Measurements from ENCODE around the gene LAMC1. TPM values are rescaled to one million over a fixed set of nuclear protein-coding genes. Genes with fewer than 3 reads are reported as not detected.

LAMC1 gene
- total and polyA plus RNA-seq, 2 donors (not counting 1 experiment from before 2014, with no cell fraction given) = 11.5 to 34.0 TPM

GRCh38 chr1:183038333-183038866, 15.2 kb downstream of the LAMC1 start:
- peaks cover 56% of the 10 kb centered on the region for H3K79me2 ChIP-seq (ENCODE audit: control insufficient read depth, insufficient read depth, low read length)
- no peak overlapping the region for H3K27ac ChIP-seq (ENCODE audit: low read length in 2 of 2)
- H3K27ac Mint-ChIP-seq = no peak overlapping the region
- no peak overlapping the region for H3K4me3 Mint-ChIP-seq
- peaks cover 13 to 14% of the 10 kb centered on the region in 2 donors for H3K4me1 ChIP-seq (ENCODE audit: control insufficient read depth in 2 of 2, insufficient read depth in 2 of 2, low read length in 2 of 2)
- no peaks in the 10 kb centered on the region for H3K36me3 ChIP-seq (replicated peaks in 1 of 2; ENCODE audit: control extremely low read depth in 1 of 2, control insufficient read depth in 1 of 2, extremely low read depth in 1 of 2, insufficient read depth in 2 of 2, low read length in 1 of 2)
- no peaks in the 10 kb centered on the region for H3K27me3 ChIP-seq (replicated peaks in 1 of 4; ENCODE audit: control extremely low read depth in 1 of 4, control insufficient read depth in 3 of 4, insufficient read depth in 4 of 4, low read length in 3 of 4)
- TF ChIP-seq CTCF (IDR thresholded peaks at IDR 0.05) (no peak), EZH2 (IDR thresholded peaks at IDR 0.05; ENCODE audit: borderline replicate concordance, insufficient read depth, low read depth, low read length, poor library complexity, severe bottlenecking) (no peak)
- H3K4me3 ChIP-seq (ENCODE audit: control extremely low read depth in 1 of 5, extremely low read depth in 1 of 5, insufficient read depth in 1 of 5, low read depth in 2 of 5, low read length in 4 of 5) = no peak overlapping the region
- H3K9ac ChIP-seq (ENCODE audit: low read length) = no peak overlapping the region
- ChIA-PET CTCF (interaction anchor here (0.7 to 1.2 kb wide), 3 partner anchors 8 to 40 kb away, joined by 3 to 4 read pairs (median 3); no protein-coding TSS in a partner anchor), POLR2A (no interaction called here)
- intact Hi-C loops (cut with micrococcal nuclease) = no loop called here
- peaks cover 31% of the 10 kb centered on the region for H3K4me1 Mint-ChIP-seq
- no peak overlapping the region for H3K4me2 ChIP-seq (replicated peaks; ENCODE audit: low read depth, low read length, poor library complexity, severe bottlenecking)
- DNase-seq (no peak), ATAC-seq (ENCODE audit: low read depth) (no peak)
- H4K20me1 ChIP-seq (ENCODE audit: control insufficient read depth, insufficient read depth, low read length, poor library complexity, severe bottlenecking) = no peaks in the 10 kb centered on the region
- no peaks in the 10 kb centered on the region for H3K27me3 Mint-ChIP-seq
- no peaks in the 10 kb centered on the region for H3K9me3 Mint-ChIP-seq (ENCODE audit: insufficient read depth)
- no peak overlapping the region for H2AFZ ChIP-seq (ENCODE audit: insufficient read depth, low read depth, low read length, poor library complexity, severe bottlenecking)
- no CpG with 5 or more reads among the region's 4 CpGs for WGBS (ENCODE audit: insufficient coverage)
- H3K9me3 ChIP-seq (ENCODE audit: control extremely low read depth in 1 of 3, control insufficient read depth in 2 of 3, insufficient read depth in 1 of 3, low read length in 2 of 3) = no peaks in the 10 kb centered on the region

GRCh38 chr1:183038913-183039312, 15.7 kb downstream of the LAMC1 start:
- DNase-seq (no peak), ATAC-seq (ENCODE audit: low read depth) (no peak)
- Histone ChIP-seq H3K36me3 (replicated peaks in 1 of 2; ENCODE audit: control extremely low read depth in 1 of 2, control insufficient read depth in 1 of 2, extremely low read depth in 1 of 2, insufficient read depth in 2 of 2, low read length in 1 of 2) (no peaks in the 10 kb centered on the region), H2AFZ (ENCODE audit: insufficient read depth, low read depth, low read length, poor library complexity, severe bottlenecking) (no peak overlapping the region), H3K4me2 (replicated peaks; ENCODE audit: low read depth, low read length, poor library complexity, severe bottlenecking) (no peak overlapping the region), H3K27me3 (replicated peaks in 1 of 4; ENCODE audit: control extremely low read depth in 1 of 4, control insufficient read depth in 3 of 4, insufficient read depth in 4 of 4, low read length in 3 of 4) (no peaks in the 10 kb centered on the region), H4K20me1 (ENCODE audit: control insufficient read depth, insufficient read depth, low read length, poor library complexity, severe bottlenecking) (no peaks in the 10 kb centered on the region), H3K9me3 (ENCODE audit: control extremely low read depth in 1 of 3, control insufficient read depth in 2 of 3, insufficient read depth in 1 of 3, low read length in 2 of 3) (no peaks in the 10 kb centered on the region), H3K79me2 (ENCODE audit: control insufficient read depth, insufficient read depth, low read length) (peaks cover 56% of the 10 kb centered on the region), H3K4me1 (ENCODE audit: control insufficient read depth in 2 of 2, insufficient read depth in 2 of 2, low read length in 2 of 2) (peaks cover 13 to 14% of the 10 kb centered on the region in 2 donors), H3K4me3 (ENCODE audit: control extremely low read depth in 1 of 5, extremely low read depth in 1 of 5, insufficient read depth in 1 of 5, low read depth in 2 of 5, low read length in 4 of 5) (no peak overlapping the region), H3K9ac (ENCODE audit: low read length) (no peak overlapping the region), H3K27ac (ENCODE audit: low read length in 2 of 2) (no peak overlapping the region)
- Mint-ChIP-seq H3K4me3 (no peak overlapping the region), H3K27ac (no peak overlapping the region), H3K4me1 (peaks cover 33% of the 10 kb centered on the region), H3K9me3 (ENCODE audit: insufficient read depth) (no peaks in the 10 kb centered on the region), H3K27me3 (no peaks in the 10 kb centered on the region)
- ChIA-PET POLR2A (no interaction called here), CTCF (interaction anchor here (0.7 to 1.0 kb wide), 2 partner anchors 23 to 40 kb away, joined by 3 to 4 read pairs; no protein-coding TSS in a partner anchor)
- TF ChIP-seq EZH2 (IDR thresholded peaks at IDR 0.05; ENCODE audit: borderline replicate concordance, insufficient read depth, low read depth, low read length, poor library complexity, severe bottlenecking) (no peak), CTCF (IDR thresholded peaks at IDR 0.05) (no peak)
- intact Hi-C loops (cut with micrococcal nuclease) = no loop called here
- 96% methylated on average over 2 of the region's 4 CpGs for WGBS (ENCODE audit: insufficient coverage)

All from B cell (primary cell).